ENCODE measurements around the gene CD55. TPM values are rescaled to one million over a fixed set of nuclear protein-coding genes. Genes with fewer than 3 reads are reported as not detected.

Gene CD55
- total RNA-seq, 1 donor from 2014 or later: 28.6 TPM

GRCh38 chr1:207398986-207399385, 77.5 kb downstream of the CD55 start:
- no peak overlapping the region for H3K4me3 ChIP-seq (ENCODE audit: low read depth, low read length)
- DNase-seq (ENCODE audit: low read depth): no peak
- TF ChIP-seq CTCF (conservative IDR thresholded peaks at IDR 0.05; ENCODE audit: low read depth, low read length): no peak

DNA sequence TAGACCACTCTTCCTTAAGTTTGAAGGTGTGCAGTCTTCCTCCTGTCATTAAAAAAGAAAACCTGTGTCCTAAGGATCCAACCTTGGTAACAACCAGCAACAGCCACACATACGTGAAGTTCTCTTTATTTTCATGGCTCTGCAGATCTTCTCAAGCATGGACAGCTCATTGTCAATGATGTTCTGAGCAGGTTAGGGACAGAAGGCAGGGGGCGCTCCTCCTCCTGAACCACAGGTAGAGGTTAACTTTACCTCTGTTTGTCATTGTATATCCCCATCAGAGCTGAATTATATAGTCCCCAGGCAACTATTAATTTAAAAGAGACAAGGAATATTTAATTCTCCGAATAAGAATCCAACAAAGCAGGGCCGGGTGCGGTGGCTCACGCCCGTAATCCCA, 80.1 kb downstream of the CD55 start:
- no peak overlapping the region for H3K4me3 ChIP-seq (ENCODE audit: low read depth, low read length)
- TF ChIP-seq CTCF (conservative IDR thresholded peaks at IDR 0.05; ENCODE audit: low read depth, low read length): no peak
- no peak for DNase-seq (ENCODE audit: low read depth)

DNA sequence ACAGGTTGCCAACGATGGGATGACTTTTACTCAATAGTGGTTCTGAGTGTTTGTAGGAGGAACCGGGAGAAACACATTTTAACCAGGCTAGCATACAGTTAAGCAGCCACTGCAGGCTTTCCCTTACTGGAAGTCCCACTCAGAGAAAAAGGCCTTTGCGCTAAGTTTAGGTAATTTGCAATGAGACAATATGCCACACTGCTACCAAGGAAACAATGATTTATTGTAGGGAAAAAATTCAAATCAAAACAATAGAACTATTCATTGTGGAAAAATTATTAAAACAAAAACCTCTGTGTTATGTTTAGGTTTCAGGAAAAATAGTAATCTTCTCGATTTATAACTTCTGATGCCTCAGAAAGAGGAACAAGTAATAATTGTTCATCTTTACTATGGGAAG, 81.3 kb downstream of the CD55 start:
- no peak for DNase-seq (ENCODE audit: low read depth)
- H3K4me3 ChIP-seq (ENCODE audit: low read depth, low read length): no peak overlapping the region
- TF ChIP-seq CTCF (conservative IDR thresholded peaks at IDR 0.05; ENCODE audit: low read depth, low read length): no peak

DNA sequence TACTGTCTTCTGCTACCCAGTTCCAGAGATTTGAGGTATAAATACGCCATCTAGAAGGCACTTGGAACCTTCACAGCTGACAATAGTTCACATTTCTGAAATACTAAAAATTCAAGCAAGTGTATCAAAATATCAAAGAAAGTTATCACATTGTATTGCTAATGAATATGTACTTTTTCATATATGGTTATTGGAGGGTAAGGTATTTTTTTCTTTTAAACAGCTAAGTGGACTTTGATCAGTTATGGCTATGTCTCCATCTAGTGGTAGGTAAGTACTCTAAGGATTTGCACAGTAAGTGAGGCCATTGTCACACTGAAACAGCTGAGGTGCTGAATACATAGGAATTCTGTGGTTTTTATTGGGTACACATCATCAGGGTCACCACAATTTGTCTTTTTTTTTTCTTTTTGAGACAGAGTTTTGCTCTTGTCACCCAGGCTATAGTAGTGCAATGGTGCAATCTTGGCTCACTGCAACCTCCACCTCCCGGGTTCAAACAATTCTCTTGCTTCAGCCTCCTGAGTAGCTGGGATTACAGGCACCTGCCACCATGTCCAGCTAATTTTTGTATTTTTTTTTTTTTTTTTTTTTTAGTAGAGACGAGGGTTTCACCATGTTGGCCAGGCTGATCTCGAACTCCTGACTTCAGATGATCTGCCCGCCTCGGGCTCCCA, 83.5 kb downstream of the CD55 start:
- TF ChIP-seq CTCF (conservative IDR thresholded peaks at IDR 0.05; ENCODE audit: low read depth, low read length): peak; percentile 76
- DNase-seq (ENCODE audit: low read depth): peak; percentile 47
- no peak overlapping the region for H3K4me3 ChIP-seq (ENCODE audit: low read depth, low read length)

- TF ChIP-seq CTCF (conservative IDR thresholded peaks at IDR 0.05; ENCODE audit: low read depth, low read length): no peak
- no peak overlapping the region for H3K4me3 ChIP-seq (ENCODE audit: low read depth, low read length)
- no peak for DNase-seq (ENCODE audit: low read depth)
Measured at GRCh38 chr1:207405814-207406213, 84.3 kb downstream of the CD55 start.

- DNase-seq (ENCODE audit: low read depth): peak; percentile 51
- no peak for TF ChIP-seq CTCF (conservative IDR thresholded peaks at IDR 0.05; ENCODE audit: low read depth, low read length)
- no peak overlapping the region for H3K4me3 ChIP-seq (ENCODE audit: low read depth, low read length)
Measured at GRCh38 chr1:207407655-207408260, 86.3 kb downstream of the CD55 start.

Other genes with a start within 250 kb of the CD55 start
- gene C4BPB, start 232.8 kb upstream of the CD55 start, total RNA-seq: not detected in 2 replicates
- not detected in 2 replicates for gene C4BPA, start 217.4 kb upstream of the CD55 start, total RNA-seq
- gene CR2, start 132.7 kb downstream of the CD55 start, total RNA-seq: 0.81 TPM in 1 of 2 replicates, not detected in the other
- gene CR1, start 174.5 kb downstream of the CD55 start, total RNA-seq: not detected in 2 replicates